Gastroesophageal sphincter (tissue), 4 donors: ENCODE measurements around the gene COIL. TPM values are rescaled to one million over a fixed set of nuclear protein-coding genes. Genes with fewer than 3 reads are reported as not detected.
"Not testable (repeated sequence)": the region's sequence is repeated elsewhere in the genome, so short reads cannot be mapped to it uniquely, and the experiment has no call there.

Experiments used
- ATAC-seq: fragments of 150-250 bp; one replicate; pipeline ENCODE4 v1.9.1; 2016; ENCODE audit warnings: mild to moderate bottlenecking, moderate library complexity
- H3K27ac ChIP-seq, 4 donors: fragments of 200-600 bp; sonication (generic) in 3 of 4; 1 replicate in 3 of 4; 2 replicates in 1 of 4; pipeline ENCODE4 v1.5.1; 2016 to 2019
- H3K27me3 ChIP-seq: fragments of 200-600 bp; sonication (generic); one replicate; pipeline ENCODE4 v1.5.1; 2019
- H3K36me3 ChIP-seq, 2 donors: fragments of 200-600 bp; sonication (generic); one replicate each; pipeline ENCODE4 v1.5.1; 2019; ENCODE audit warnings: control low read depth in 1 of 2
- H3K4me1 ChIP-seq, 3 donors: fragments of 200-600 bp; sonication (generic); 1 replicate in 2 of 3; 2 replicates in 1 of 3; pipeline ENCODE4 v1.5.1; 2016 to 2019; ENCODE audit warnings: control low read depth in 2 of 3
- H3K4me3 ChIP-seq, 2 donors: fragments of 200-600 bp; sonication (generic); one replicate each; pipeline ENCODE4 v1.5.1; 2019; ENCODE audit warnings: mild to moderate bottlenecking in 1 of 2, moderate library complexity in 1 of 2
- H3K9me3 ChIP-seq, 3 donors: fragments of 200-600 bp; sonication (generic); one replicate each; pipeline ENCODE4 v1.5.1; 2017 to 2019; ENCODE audit warnings: control low read depth in 2 of 3
- EP300 ChIP-seq: sonication (generic); formaldehyde crosslinking; IDR thresholded peaks from one replicate; pipeline ENCODE4 v1.6.1; 2017; ENCODE audit warnings: antibody characterized with exemption, mild to moderate bottlenecking
- POLR2A ChIP-seq, 2 donors: fragments of 450-650 bp; IDR thresholded peaks; one replicate each; pipeline ENCODE4 v1.6.1; 2017; ENCODE audit warnings: antibody characterized with exemption in 2 of 2, mild to moderate bottlenecking in 2 of 2, moderate library complexity in 1 of 2
- POLR2AphosphoS5 ChIP-seq: sonication (generic); formaldehyde crosslinking; IDR thresholded peaks from one replicate; pipeline ENCODE4 v1.6.1; 2017; ENCODE audit warnings: antibody characterized with exemption
- WGBS, 2 donors: methylation state at CpG; one replicate each; pipeline ENCODE4 v1.1.5; 2018; ENCODE audit warnings: low coverage in 1 of 2; 5-methylcytosine and 5-hydroxymethylcytosine counted together
- total RNA-seq, 4 donors: library from RNA; depleted of rRNA; stranded (reverse); fragments of >200 nt; gene quantifications; one replicate each; pipeline ENCODE4 v1.1.0, GENCODE V29; 2016
- TF ChIP-seq, protein P1 (sequence below), 4 experiments: fragments of 200-600 bp in 2 of 4; fragments of 450-650 bp in 2 of 4; sonication (generic) in 1 of 4; IDR thresholded peaks; one replicate each; pipeline ENCODE4 v1.5.1; 2017 to 2019; ENCODE audit warnings: antibody characterized with exemption in 4 of 4, mild to moderate bottlenecking in 2 of 4, moderate library complexity in 2 of 4

COIL gene
- total RNA-seq, 4 donors from 2014 or later = 10.0 to 16.9 (median 10.9) TPM

GRCh38 chr17:56974055-56974454, 13.2 kb upstream of the COIL start:
- no peaks in the 10 kb centered on the region for H3K9me3 ChIP-seq
- WGBS, 2 donors = 92 to 94% methylated on average over 2 of the region's 2 CpGs
- TF ChIP-seq, protein P1, sequence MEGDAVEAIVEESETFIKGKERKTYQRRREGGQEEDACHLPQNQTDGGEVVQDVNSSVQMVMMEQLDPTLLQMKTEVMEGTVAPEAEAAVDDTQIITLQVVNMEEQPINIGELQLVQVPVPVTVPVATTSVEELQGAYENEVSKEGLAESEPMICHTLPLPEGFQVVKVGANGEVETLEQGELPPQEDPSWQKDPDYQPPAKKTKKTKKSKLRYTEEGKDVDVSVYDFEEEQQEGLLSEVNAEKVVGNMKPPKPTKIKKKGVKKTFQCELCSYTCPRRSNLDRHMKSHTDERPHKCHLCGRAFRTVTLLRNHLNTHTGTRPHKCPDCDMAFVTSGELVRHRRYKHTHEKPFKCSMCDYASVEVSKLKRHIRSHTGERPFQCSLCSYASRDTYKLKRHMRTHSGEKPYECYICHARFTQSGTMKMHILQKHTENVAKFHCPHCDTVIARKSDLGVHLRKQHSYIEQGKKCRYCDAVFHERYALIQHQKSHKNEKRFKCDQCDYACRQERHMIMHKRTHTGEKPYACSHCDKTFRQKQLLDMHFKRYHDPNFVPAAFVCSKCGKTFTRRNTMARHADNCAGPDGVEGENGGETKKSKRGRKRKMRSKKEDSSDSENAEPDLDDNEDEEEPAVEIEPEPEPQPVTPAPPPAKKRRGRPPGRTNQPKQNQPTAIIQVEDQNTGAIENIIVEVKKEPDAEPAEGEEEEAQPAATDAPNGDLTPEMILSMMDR (IDR thresholded peaks at IDR 0.05) = no peak
- TF ChIP-seq POLR2A (IDR thresholded peaks at IDR 0.05) (no peak), POLR2AphosphoS5 (no peak), EP300 (no peak)
- no peak overlapping the region for H3K4me3 ChIP-seq
- H3K27me3 ChIP-seq = no peaks in the 10 kb centered on the region
- H3K36me3 ChIP-seq = no peaks in the 10 kb centered on the region
- H3K4me1 ChIP-seq = peaks cover 0 to 18% (median 2%) of the 10 kb centered on the region in 3 donors
- ATAC-seq = no peak
- H3K27ac ChIP-seq = no peak overlapping the region

DNA sequence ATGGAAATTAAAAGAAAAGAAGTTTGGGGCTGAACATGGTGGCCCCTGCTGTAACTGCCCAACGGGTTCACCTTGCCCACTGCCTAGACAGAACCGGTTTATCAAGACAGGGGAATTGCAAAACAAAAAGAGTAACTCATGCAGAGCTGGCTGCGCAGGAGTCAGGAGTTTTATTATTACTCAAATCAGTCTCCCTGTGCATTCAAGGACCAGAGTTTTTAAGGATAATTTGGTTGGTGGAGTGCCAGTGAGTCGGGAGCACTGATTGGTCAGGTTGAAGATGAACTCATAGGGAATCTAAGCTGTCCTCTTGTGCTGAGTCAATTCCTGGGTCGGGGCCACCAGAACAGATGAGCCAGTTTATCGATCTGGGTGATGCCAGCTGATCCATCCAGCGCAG, 12.7 kb upstream of the COIL start:
- no peak overlapping the region for H3K27ac ChIP-seq
- TF ChIP-seq, protein P1 (IDR thresholded peaks at IDR 0.05) = no peak
- no peak overlapping the region for H3K4me3 ChIP-seq
- WGBS, 2 donors = 87 to 90% methylated on average over 5 to 6 of the region's 7 CpGs
- no peaks in the 10 kb centered on the region for H3K9me3 ChIP-seq
- ATAC-seq = no peak
- H3K36me3 ChIP-seq = no peaks in the 10 kb centered on the region
- H3K4me1 ChIP-seq = peaks cover 0 to 13% (median 0%) of the 10 kb centered on the region in 3 donors
- no peaks in the 10 kb centered on the region for H3K27me3 ChIP-seq

- WGBS, 2 donors = 78 to 83% methylated on average over 6 to 7 of the region's 7 CpGs
- no peak overlapping the region for H3K27ac ChIP-seq
- peaks cover 0 to 7% (median 0%) of the 10 kb centered on the region in 3 donors for H3K4me1 ChIP-seq
- H3K9me3 ChIP-seq = no peaks in the 10 kb centered on the region
- no peak for TF ChIP-seq EP300
- TF ChIP-seq, protein P1 (IDR thresholded peaks at IDR 0.05) = no peak
- TF ChIP-seq POLR2AphosphoS5 = no peak
- TF ChIP-seq POLR2A (IDR thresholded peaks at IDR 0.05) = no peak
- H3K36me3 ChIP-seq = no peaks in the 10 kb centered on the region
- no peak overlapping the region for H3K4me3 ChIP-seq
- no peak for ATAC-seq
- H3K27me3 ChIP-seq = no peaks in the 10 kb centered on the region
Measured at GRCh38 chr17:56972111-56972730, 11.4 kb upstream of the COIL start.

- Histone ChIP-seq H3K9me3 (no peaks in the 10 kb centered on the region), H3K27ac (no peak overlapping the region), H3K4me1 (no peaks in the 10 kb centered on the region), H3K4me3 (no peak overlapping the region), H3K36me3 (no peaks in the 10 kb centered on the region), H3K27me3 (no peaks in the 10 kb centered on the region)
- WGBS, 2 donors = 91 to 100% methylated on average over 1 of the region's 1 CpG
- TF ChIP-seq EP300 = no peak
- no peak for TF ChIP-seq POLR2AphosphoS5
- TF ChIP-seq, protein P1 (IDR thresholded peaks at IDR 0.05) = no peak
- no peak for TF ChIP-seq POLR2A (IDR thresholded peaks at IDR 0.05)
- no peak for ATAC-seq
Measured at GRCh38 chr17:56970974-56971373, 10.1 kb upstream of the COIL start.

DNA sequence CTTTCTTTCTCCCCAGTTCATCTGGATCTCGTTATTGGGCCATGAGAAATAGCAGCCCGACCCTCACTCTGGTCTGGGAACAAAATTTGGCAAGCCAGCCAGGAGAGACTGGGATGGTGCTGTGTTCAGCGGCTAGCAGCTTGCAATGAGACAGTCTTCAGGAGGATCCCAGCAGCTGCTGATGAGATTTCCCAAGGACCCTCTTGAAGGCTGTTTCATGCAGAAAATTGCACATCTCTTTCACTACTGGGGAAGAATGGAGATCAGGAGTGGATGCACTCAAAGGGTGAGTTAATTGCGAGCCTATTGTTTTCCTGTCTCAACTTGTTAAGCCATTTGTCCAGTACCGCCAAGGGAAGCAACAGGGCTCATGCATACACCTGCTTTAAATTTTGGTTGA, 5.5 kb upstream of the COIL start:
- H3K36me3 ChIP-seq = no peaks in the 10 kb centered on the region
- H3K4me3 ChIP-seq = no peak overlapping the region
- 84 to 100% methylated on average over 2 to 4 of the region's 5 CpGs for WGBS, 2 donors
- H3K27me3 ChIP-seq = no peaks in the 10 kb centered on the region
- H3K9me3 ChIP-seq = no peaks in the 10 kb centered on the region
- no peaks in the 10 kb centered on the region for H3K4me1 ChIP-seq
- H3K27ac ChIP-seq = no peak overlapping the region
- TF ChIP-seq POLR2AphosphoS5 = no peak
- TF ChIP-seq EP300 = no peak
- TF ChIP-seq, protein P1 (IDR thresholded peaks at IDR 0.05) = no peak
- no peak for TF ChIP-seq POLR2A (IDR thresholded peaks at IDR 0.05)
- ATAC-seq = no peak

- not testable (repeated sequence) for ATAC-seq, H3K36me3 ChIP-seq, H3K4me1 ChIP-seq, H3K27ac ChIP-seq, H3K4me3 ChIP-seq, H3K9me3 ChIP-seq, H3K27me3 ChIP-seq
- whole genome bisulfite sequencing, 2 donors = 53 to 82% methylated on average over 5 of the region's 6 CpGs
Measured at GRCh38 chr17:56965681-56966080, 4.8 kb upstream of the COIL start.

GRCh38 chr17:56965241-56965640, 4.4 kb upstream of the COIL start:
- H3K36me3 ChIP-seq, H3K4me1 ChIP-seq, H3K27me3 ChIP-seq, H3K27ac ChIP-seq, H3K9me3 ChIP-seq, ATAC-seq, H3K4me3 ChIP-seq: not testable (repeated sequence)
- WGBS, 2 donors = 53 to 88% methylated on average over 2 of the region's 9 CpGs
